ENCODE measurements around the gene ZNF107.
"Not testable (repeated sequence)": the region's sequence is repeated elsewhere in the genome, so short reads cannot be mapped to it uniquely, and the experiment has no call there.

ZNF107 gene

DNA sequence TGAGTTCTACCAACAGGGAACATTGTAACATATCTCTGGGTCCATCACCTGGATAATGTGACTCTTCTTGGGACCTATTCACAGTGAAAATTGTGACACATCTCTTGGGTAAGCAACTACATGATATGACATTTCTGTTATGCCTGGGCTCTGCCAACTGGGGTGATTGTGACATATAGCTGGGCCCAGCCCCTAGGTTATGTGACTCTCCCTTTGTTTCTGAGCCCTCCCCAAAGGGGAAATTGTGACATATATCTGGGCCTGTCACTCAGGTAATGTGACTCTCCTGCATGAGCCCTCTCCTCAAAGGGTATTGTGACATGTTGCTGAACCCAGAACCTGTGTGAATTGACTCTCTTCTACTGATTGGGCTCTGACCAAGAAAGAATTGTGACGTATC, 22.4 kb upstream of the ZNF107 start:
- FAIRE-seq (no peak), DNase-seq (ENCODE audit: low spot score) (no peak)

GRCh38 chr7:64651203-64651602, 14.7 kb upstream of the ZNF107 start:
- FAIRE-seq (no peak), DNase-seq (ENCODE audit: low spot score) (no peak)

GRCh38 chr7:64651632-64652165, 14.2 kb upstream of the ZNF107 start:
- DNase-seq (ENCODE audit: low spot score) (no peak), FAIRE-seq (no peak)

DNA sequence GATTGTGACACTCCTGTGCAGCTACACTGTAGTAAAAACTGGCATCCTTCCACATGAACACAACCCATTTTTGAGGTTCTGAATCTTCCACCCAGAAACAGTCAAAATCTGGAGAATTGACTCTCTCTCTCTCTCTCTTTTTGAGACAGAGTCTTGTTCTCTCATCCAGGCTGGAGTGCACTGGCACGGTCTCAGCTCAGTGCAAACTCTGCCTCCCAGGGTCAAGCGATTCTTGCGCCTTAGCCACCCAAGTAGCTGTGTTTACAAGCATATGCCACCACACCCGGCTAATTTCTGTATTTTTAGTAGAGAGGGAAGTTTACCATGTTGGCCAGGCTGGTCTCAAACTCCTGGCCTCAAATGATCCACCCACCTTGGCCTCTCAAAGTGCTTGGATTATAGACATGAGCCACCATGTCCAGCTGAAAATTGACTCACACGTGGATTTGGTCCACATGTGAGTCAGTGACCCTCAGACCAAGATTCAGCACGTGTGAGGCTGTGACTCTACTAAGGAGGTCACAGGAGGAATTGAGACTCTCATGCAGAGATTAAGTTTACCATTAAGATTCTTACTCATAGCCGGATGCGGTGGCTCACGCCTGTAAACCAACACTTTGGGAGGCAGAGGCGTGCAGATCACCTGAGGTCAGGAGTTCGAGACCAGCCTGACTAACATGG, 12.1 kb upstream of the ZNF107 start:
- DNase-seq (ENCODE audit: low spot score) (no peak), FAIRE-seq (no peak)

GRCh38 chr7:64654796-64655548, 11.0 kb upstream of the ZNF107 start:
- FAIRE-seq (no peak), DNase-seq (ENCODE audit: low spot score) (no peak)

DNA sequence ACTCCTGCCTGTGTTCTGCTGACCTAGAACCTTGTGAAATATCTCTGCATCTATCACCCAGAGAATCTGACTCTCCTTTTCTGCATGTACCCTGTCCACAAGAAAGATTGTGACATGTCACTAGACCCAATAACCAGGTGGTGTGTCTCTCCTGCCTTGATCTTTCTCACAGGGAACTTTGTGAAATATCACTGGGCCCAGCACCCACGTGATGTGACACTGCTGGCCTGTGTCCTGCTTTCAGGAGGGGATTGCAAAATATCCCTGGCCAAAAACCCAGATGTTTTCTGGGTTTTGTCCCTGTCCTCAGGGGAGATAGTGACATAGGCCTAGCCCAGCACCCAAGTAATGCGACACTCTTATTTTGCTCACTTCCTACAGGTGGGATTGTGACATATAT, 10.1 kb upstream of the ZNF107 start:
- no peak for DNase-seq (ENCODE audit: low spot score)
- FAIRE-seq: no peak

DNA sequence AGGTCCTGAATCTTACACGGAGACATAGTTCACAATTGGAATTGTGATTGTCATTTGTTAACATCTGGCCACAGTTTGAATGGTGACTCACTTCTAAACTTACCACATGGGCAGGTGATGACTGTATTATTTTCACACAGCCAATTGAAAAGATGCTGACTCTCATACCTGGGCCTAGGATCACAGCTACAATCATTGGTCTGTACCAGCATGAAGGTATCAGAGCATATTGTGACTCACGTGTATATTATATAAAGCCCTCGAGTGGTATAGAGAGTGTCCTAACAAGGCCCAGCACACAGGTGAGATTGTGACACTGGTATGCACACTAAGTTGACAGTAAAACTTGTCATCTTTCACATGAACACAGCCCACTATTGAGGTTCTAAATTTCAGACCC, 9.4 kb upstream of the ZNF107 start:
- FAIRE-seq (no peak), DNase-seq (ENCODE audit: low spot score) (no peak)

GRCh38 chr7:64662091-64662490, 3.8 kb upstream of the ZNF107 start:
- FAIRE-seq; DNase-seq (ENCODE audit: low spot score): not testable (repeated sequence)

DNA sequence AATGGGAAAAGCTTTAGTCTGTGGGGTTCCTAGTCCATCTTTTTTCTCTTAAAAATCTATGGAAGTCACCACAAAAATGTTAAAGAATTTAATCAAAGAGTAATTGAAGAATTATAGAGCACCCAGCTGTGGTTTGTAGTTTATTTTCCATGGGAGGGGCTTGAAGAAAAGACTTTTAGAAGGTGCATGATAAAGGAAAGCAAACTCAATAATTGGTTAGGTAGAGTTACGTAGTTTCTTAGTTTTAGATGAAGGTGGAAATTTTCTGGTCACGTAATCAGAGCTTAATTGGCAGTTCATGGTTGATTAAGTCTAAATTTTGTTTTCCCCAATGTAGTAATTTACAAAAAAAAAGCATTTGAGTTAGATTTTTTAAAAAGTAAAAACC, 724 bp downstream of the ZNF107 start:
- FAIRE-seq (no peak), DNase-seq (ENCODE audit: low spot score) (no peak)

DNA sequence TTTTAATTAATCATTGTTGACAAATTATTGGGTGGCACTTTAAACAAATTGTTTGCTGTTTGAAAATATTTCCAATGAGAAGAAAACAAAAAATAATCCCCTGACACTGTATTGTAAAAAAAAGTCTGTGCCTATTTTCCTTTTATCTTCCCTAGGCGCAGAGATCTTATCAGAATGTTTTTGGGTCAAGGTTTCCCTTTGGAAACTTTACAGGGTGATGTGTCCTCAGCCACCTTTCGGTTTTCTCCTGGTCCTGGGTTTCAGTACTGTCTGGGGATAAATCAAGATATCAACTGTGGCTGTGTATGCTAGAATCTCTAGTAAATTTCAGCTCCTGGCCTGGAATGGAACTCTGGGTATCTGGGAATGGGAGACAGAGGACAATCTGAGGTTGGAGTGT, 1.4 kb downstream of the ZNF107 start:
- FAIRE-seq: no peak

GRCh38 chr7:64672414-64672813, 6.5 kb downstream of the ZNF107 start:
- DNase-seq (ENCODE audit: low spot score): no peak
- no peak for FAIRE-seq

More for the DNA sequence above, 1.4 kb downstream of the ZNF107 start:
- no peak for DNase-seq (ENCODE audit: low spot score)

DNA sequence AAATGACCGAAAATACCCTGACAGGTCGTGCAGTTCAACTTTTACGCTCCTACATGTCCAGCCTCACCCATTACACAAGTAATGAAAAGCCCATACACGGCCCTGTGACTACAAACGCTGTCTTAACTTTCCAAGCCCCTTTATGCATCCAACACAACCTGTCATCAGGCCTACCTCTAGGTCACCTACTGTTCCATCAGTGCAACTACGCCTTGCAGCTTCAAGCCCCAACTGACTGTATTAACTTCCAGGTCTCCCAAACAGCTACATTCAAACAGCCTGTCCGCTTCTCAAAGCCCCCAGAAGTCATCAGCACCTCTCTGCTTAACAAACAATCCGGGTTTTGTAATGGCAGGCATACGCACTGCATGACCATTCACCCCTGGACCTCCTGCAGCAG, 19.2 kb downstream of the ZNF107 start:
- no peak for DNase-seq (ENCODE audit: low spot score)

GRCh38 chr7:64685741-64686140, 19.8 kb downstream of the ZNF107 start:
- no peak for FAIRE-seq
- no peak for DNase-seq (ENCODE audit: low spot score)

More for the DNA sequence above, 19.2 kb downstream of the ZNF107 start:
- FAIRE-seq: no peak

GRCh38 chr7:64686493-64687184, 20.7 kb downstream of the ZNF107 start:
- DNase-seq (ENCODE audit: low spot score) (no peak), FAIRE-seq (no peak)

DNA sequence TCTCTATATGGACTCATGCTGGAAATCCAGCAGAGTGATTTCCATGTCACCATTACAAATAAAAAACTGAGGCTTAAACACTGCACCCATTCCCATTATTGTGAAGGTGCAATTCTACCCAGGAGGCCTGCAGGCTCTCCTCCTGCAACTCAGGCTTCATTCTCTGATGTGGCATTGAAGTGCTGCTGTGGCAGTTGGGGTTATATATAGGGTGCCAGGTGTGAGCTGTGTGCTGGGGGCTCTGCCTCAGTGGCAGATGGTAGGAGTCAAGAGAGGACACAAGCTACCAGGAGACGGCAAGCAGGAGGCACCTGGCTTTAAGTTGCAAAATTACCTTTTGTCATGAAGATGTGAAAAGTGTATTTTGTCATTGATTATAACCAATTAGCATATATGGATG, 21.3 kb downstream of the ZNF107 start:
- DNase-seq (ENCODE audit: low spot score) (no peak), FAIRE-seq (no peak)

DNA sequence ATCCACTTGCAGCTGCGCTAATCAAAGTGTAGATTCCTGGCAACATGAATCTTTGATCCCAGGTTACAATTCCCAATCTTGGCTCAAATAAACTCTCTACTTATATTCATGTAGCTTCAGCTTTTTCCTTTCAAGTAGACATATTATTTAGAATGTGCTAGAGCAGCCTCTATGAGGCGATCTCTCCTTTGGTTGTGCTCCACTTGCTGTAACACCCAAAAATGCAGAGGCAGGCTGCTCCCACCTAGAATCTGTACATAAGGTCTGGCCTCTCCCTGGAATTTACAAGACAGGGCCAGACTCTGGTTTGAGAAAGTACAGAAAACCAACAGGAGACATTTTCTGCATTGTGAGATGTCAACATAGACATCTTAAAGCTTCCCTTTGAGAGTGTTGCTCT, 23.1 kb downstream of the ZNF107 start:
- no peak for DNase-seq (ENCODE audit: low spot score)
- no peak for FAIRE-seq

DNA sequence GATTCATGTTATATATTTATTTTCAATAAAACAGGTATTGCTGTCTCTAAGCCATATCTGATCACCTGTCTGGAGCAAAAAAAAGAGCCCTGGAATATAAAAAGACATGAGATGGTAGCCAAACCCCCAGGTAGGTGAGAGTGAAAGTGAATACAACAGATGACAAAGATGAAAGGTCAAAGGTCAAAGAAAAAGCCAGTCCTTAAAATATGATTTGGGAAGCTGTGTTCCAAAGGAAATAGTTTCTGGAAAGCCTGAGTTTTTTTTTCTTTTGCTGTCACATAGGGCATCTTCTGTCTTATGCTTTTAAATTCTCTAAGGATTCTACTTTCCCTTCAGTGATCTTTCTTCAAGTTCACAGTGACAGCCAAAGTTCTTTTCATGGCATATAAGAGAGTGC, 25.9 kb downstream of the ZNF107 start:
- no peak for DNase-seq (ENCODE audit: low spot score)
- FAIRE-seq: no peak

- peak; percentile 11 for FAIRE-seq
- not testable (repeated sequence) for DNase-seq (ENCODE audit: low spot score)
These were observed 31.9 kb downstream of the ZNF107 start for GRCh38 chr7:64697863-64698262.

- FAIRE-seq (no peak), DNase-seq (ENCODE audit: low spot score) (no peak)
These were observed 40.8 kb downstream of the ZNF107 start for GRCh38 chr7:64706625-64707292.

DNA sequence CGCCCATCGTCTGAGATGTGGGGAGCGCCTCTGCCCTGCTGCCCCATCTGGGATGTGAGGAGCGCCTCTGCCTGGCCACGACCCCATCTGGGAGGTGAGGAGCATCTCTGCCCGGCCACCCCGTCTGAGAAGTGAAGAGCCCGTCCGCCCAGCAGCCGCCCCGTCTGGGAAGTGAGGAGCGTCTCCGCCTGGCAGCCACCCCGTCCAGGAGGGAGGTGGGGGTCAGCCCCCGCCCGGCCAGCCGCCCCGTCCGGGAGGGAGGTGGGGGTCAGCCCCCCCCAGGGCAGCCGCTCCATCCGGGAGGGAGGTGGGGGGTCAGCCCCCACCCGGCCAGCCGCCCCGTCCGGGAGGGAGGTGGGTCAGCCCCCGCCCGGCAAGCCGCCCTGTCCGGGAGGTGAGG, 52.0 kb downstream of the ZNF107 start:
- not testable (repeated sequence) for DNase-seq (ENCODE audit: low spot score); FAIRE-seq

DNA sequence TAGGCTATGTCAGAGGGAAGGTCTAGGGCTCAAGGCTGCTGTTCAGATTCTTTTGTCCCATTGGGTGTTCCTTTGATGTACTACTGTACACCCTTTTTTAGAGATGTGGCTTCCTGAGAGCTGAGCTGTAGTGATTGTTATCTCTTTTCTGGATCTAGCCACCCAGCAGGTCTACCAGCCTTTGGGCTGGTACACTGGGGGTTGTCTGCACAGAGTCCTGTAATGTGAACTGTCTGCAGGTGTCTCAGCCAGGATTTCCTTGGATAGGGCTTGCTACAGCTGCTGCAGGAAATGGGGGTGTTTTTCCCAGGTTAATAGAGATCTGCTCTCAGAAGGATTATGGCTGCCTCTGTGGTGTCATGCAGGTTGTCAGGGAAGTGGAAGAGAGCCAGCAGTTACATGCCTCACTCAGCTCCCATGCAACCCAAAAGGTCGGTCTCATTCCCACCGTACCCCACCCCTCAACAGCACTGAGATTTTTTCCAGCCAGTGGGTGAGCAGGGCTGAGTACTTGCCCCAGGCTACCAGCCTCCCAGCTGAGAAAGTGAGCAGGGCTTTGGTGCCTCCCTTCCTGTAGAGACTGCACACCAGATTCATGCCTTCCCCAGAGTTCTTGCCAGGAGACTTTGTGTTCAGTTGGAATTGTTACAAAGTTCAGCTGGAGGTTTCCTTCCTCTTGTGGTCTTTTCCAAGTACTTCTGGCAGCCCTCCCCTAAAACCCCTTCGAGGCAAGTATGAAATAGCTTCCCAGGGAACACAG, 63.3 kb downstream of the ZNF107 start:
- DNase-seq (ENCODE audit: low spot score): no peak
- FAIRE-seq: no peak

Data from RCC 7860 (cell line).